ENCODE data around the gene CD93. TPM values are rescaled to one million over a fixed set of nuclear protein-coding genes. Genes with fewer than 3 reads are reported as not detected.

The CD93 gene
- total and polyA plus RNA-seq, 2 of the 8 experiments (the other 6 are each of a cell fraction or from before 2014, with no cell fraction given): under 0.01 to 0.07 TPM

DNA sequence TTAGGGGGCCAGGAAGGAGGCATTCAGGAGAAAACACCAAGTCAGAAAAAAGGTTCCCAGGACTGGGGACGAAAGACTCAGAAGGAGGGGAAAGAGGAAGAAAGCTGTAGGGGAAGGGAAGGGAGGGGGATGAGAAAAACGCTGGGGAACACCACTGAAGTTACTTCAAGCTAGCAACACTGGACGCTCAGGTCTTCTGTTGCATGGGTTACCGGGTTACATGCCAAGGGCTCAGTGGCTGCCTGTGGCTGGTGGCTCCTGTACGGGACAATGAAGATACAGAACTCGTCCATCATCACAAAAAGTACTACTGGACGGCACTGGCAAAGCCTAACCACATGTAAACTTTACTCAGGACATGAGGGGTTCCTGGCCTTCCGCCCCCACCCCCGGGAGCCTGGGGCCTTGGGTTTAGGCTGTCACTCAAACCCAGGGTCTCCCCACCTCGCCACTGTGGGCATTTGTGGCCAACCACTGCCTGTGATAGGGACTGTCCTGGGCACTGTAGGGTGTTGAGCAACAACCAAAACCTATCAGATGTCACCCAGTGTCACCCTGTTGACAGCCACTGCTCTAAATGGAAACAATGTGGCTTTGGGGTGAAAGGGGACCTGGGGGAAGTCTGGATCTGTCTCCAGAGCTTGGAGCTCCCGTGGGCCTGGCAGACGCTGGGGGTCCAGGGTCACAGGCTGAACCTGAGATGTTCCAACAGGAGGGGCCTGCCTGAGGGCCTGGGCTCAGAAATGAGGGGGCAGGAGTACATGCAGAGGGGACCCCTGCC lies 40.3 kb upstream of the CD93 start:
- WGBS, 2 experiments (ENCODE audit: extremely low coverage in 1 of 2, insufficient coverage in 1 of 2, insufficient read length in 1 of 2, insufficient replicate concordance in 2 of 2, low coverage in 1 of 2, low lambda C conversion rate in 2 of 2, missing lambda C conversion rate in 1 of 2): 80% methylated on average over 11 of the region's 12 CpGs; no CpG with 5 or more reads in 1 of the 2 experiments

More for the DNA sequence above, 40.3 kb upstream of the CD93 start:
- H2BK12ac ChIP-seq (ENCODE audit: low read depth, low read length): no peak overlapping the region
- no peak overlapping the region for H2AK5ac ChIP-seq (ENCODE audit: low read depth, low read length)
- H3K23ac ChIP-seq (ENCODE audit: insufficient read length): no peak overlapping the region
- FAIRE-seq: no peak
- no peak overlapping the region for H3K9ac ChIP-seq (replicated peaks in 1 of 4; ENCODE audit: extremely low read depth in 1 of 4, low read depth in 3 of 4, low read length in 3 of 4)
- no peak overlapping the region for H3K4me3 ChIP-seq (ENCODE audit: extremely low read depth in 1 of 4, insufficient read depth in 2 of 4, low read depth in 3 of 4, low read length in 4 of 4)
- no peak overlapping the region for H3K18ac ChIP-seq (ENCODE audit: extremely low read depth, low read length)
- H3K4ac ChIP-seq (replicated peaks; ENCODE audit: insufficient read length, low read depth, low read length): no peak overlapping the region
- H3K79me2 ChIP-seq (ENCODE audit: control insufficient read depth in 1 of 2, insufficient read depth in 2 of 2, low read length in 2 of 2): no peaks in the 10 kb centered on the region
- TF ChIP-seq TEAD4 (IDR thresholded peaks at IDR 0.05; ENCODE audit: low read depth, low read length) (no peak), TBP (IDR thresholded peaks at IDR 0.05; ENCODE audit: low read depth, low read length) (no peak), RFX5 (IDR thresholded peaks at IDR 0.05; ENCODE audit: borderline replicate concordance, low read depth, low read length) (no peak), RNF2 (IDR thresholded peaks at IDR 0.05; ENCODE audit: borderline replicate concordance, low read depth, low read length, missing control alignments, poor library complexity, severe bottlenecking) (no peak), TAF7 (optimal IDR thresholded peaks at IDR 0.05; ENCODE audit: borderline replicate concordance, low read depth, low read length) (no peak)
- ChIA-PET CTCF (ENCODE audit: partially characterized antibody) (interaction anchor here (0.7 to 2.7 kb wide), 9 partner anchors 10 to 109 kb away, joined by 3 to 12 read pairs (median 4); no protein-coding TSS in a partner anchor), POLR2A (ENCODE audit: partially characterized antibody) (no interaction called here)
- H3K4me1 ChIP-seq (replicated peaks in 1 of 4; ENCODE audit: control insufficient read depth in 3 of 4, insufficient read depth in 4 of 4, low read length in 3 of 4): peaks cover 0 to 3% (median 0%) of the 10 kb centered on the region in 4 experiments; a peak in 2 of 7 replicates
- H3K27ac ChIP-seq (ENCODE audit: low read depth, low read length): no peak overlapping the region
- no peak overlapping the region for H2BK120ac ChIP-seq (replicated peaks; ENCODE audit: low read depth, low read length)
- no peak overlapping the region; the same call in 1 of the 2 replicates for H4K8ac ChIP-seq (ENCODE audit: extremely low read depth, insufficient read depth, low read length)
- no peaks in the 10 kb centered on the region for H3K36me3 ChIP-seq (ENCODE audit: control insufficient read depth in 2 of 4, insufficient read depth in 4 of 4, low read length in 3 of 4)
- H2BK20ac ChIP-seq (ENCODE audit: low read length): no peak overlapping the region
- H3K23me2 ChIP-seq (ENCODE audit: low read depth, low read length): no peaks in the 10 kb centered on the region; the same call in 1 of the 2 replicates
- H3K79me1 ChIP-seq (ENCODE audit: low read depth, low read length): no peaks in the 10 kb centered on the region
- no peak overlapping the region for H2AFZ ChIP-seq (ENCODE audit: low read length)
- no peak for DNase-seq (ENCODE audit: low read depth in 1 of 2, low spot score in 2 of 2)
- H3K27me3 ChIP-seq (replicated peaks in 1 of 4; ENCODE audit: control insufficient read depth in 3 of 4, extremely low read depth in 1 of 4, insufficient read depth in 3 of 4, low read length in 3 of 4): no peaks in the 10 kb centered on the region
- H2BK5ac ChIP-seq (ENCODE audit: low read depth, low read length): no peak overlapping the region
- no peaks in the 10 kb centered on the region for H3K9me3 ChIP-seq (ENCODE audit: insufficient read depth in 2 of 2, low read depth in 1 of 2, low read length in 1 of 2)
- H4K20me1 ChIP-seq (replicated peaks in 1 of 2; ENCODE audit: control insufficient read depth in 1 of 2, insufficient read depth in 2 of 2, low read length in 2 of 2): no peaks in the 10 kb centered on the region
- no peak overlapping the region for H3K56ac ChIP-seq (replicated peaks; ENCODE audit: insufficient read length, low read depth, low read length)
- no peak overlapping the region for H2BK15ac ChIP-seq (ENCODE audit: low read length)
- H4K91ac ChIP-seq (replicated peaks; ENCODE audit: insufficient read length, low read length): no peak overlapping the region
- no peak overlapping the region for H4K5ac ChIP-seq (ENCODE audit: insufficient read length, low read depth, low read length)
- no peak overlapping the region for H3K4me2 ChIP-seq (ENCODE audit: insufficient read depth in 1 of 2, low read depth in 2 of 2, low read length in 2 of 2)
- no peak overlapping the region for H3K14ac ChIP-seq (ENCODE audit: insufficient read length)

All from H1 (cell line).